Raji (cell line): ENCODE results near the gene DGKI.

Source experiments
- POLR2A ChIP-seq: IDR thresholded peaks from 2 replicates; pipeline ENCODE4 v1.6.1; 2011; ENCODE audit warnings: low read depth, low read length, control low read depth; ENCODE audit not compliant: insufficient read depth

DGKI gene

DNA sequence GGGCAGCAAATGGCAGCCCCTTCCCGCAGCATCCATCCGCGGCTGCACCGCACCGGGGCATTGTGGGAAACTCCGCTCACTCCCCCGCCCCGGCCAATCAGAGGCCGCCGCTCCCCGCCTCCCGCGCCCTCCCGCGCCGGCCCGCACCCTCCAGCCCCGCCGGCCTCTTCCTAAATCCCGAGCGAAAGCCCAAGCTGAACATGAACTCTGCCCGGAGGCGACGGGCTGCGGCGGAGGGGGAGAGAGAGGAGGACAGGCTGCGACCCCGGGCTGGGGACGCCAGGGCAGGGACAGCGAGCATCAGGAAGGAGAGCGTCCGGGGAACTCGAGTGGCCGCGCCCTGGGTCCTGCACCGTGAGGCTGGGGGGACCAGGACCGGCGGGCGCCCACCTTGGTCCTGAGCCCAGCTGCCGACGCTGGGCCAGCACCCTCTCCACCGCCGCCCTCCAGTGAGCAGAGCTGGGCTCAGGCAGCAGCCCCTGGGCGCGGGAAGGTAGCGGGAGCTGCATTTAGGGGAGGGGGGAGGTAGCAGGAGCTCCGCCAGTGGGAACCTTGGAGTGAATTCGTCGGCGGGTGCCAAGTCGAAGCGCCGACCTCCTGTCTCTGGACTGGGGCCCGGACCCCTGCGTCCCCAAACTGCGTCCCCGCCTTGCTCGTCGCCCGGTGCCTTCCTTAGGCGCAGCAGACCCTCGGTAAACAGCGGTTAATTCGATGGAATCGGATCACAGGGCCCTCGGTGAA is at the start of gene DGKI:
Gene DGKI, minus strand, starts transcription at position 148 of the 741 bp plus-strand sequence.
- TF ChIP-seq POLR2A = no peak

DNA sequence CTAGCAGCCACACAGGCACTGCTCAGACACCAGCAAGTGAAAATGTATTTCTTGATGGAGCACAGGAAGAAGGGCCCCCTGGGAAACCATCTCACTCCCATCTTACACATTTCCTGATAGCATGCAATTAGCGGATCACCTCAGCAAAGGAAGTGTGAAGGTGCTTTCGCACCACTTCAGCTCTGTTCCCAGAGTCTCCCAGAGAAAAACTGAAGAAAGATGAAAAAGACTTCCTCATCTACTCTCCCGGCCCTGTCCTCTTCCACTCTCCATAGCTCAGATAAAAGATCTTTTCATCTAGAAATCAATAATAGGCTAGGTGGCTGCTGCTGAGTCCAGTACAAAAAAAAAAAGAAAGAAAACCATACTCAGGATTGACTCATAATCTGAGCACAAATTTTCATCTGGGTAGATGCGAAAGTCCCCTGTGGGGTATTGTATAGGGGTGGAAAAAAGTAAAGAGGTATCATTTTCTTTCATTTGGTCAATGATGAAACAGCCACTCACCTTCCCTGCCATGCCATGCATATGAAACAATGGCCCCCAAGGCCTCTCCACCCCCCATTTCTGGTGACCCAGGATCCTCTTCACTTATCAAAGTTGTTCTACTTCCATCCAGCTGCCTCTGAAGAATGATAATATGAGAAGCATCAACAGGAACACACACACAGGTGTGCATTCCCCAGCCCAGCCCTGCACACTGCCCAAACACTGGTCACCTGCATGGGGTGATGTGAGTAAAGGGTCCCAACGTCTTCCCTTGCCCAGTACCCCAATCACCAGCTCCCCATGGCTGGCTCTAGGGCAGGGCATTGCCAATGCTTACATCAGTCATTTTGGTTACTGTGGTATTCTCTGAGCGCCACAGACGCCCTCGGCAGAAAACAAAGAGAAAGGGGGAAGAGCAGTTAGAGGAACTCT is 48.8 kb upstream of the DGKI start:
- no peak for TF ChIP-seq POLR2A

DNA sequence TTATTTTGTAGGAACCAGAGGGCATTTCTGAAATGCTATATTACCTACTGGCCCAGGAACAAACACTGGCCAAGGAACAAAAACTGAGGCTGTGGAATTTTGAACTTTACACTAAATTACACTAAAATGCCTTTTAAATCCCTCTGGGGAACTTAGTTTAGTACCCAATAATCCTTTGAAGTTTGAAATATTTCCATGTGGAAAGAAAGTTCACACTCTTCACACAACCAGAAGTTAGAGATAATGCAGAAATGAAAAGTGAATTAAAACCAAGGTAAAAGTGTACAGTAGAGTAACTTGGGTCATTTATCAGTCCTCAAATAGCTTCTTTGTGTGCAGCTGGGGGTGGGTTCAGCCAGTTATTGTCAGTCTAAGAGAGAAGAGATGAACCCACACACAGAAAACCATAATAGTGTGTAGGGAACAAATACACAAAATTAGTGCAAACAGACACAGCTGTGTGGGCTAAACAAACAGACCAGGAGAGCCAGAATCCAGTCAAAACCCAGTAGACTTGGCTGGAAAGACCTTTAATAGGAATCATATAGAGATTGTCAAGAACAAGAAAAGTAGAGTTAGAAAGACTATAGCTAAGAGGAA is 46.5 kb upstream of the DGKI start:
- TF ChIP-seq POLR2A = no peak

DNA sequence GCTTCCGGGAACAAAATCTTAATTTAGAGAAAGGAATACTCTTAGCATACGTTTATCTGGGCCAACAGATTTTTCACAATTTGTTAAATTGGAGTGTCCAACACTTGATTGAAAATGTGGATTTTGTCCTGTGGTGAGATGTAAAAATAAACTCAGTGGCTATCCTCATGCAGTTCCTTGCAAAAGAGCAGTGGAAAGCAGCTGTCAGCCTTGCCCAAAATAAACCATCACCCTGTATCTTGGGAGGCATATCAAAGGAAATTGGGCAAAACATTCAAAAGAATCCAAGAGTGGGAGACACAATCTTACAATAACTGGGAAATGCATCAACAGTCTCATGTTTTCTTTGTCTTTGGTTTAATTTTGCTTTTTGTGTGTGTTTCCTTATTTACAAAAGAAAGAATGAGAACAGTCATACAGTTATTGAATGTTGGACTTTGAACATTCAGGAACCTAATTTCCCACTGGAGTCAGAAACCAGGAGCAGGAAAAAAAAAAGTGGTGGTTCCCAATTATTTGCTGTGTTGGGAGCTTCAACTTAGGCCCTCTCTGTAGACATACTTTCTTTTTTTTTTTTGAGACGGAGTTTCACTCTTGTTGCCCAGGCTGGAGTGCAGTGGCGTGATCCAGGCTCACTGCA is 44.4 kb upstream of the DGKI start:
- no peak for TF ChIP-seq POLR2A

DNA sequence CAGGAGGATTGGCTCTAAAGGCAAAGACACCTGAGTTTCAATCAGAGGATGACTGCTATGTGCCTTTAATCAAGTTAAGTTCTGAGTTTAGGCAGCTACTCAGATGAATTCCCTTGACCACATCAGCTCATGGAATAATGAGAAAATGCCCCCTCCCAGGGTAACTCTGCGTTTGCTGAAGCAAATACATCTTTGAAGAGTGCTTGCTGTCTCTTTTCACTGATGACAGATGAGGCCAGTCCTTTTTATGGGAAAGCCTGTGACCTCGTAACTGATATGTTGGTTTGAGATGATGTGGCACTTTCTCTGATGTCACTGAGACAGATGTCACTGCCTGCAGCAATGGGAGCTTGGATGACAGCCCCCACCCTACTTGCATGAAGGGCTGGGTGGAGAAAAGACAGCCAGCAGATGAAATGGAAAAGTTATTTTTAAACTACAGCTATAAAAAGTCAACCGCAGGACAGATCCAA is 43.7 kb upstream of the DGKI start:
- no peak for TF ChIP-seq POLR2A

DNA sequence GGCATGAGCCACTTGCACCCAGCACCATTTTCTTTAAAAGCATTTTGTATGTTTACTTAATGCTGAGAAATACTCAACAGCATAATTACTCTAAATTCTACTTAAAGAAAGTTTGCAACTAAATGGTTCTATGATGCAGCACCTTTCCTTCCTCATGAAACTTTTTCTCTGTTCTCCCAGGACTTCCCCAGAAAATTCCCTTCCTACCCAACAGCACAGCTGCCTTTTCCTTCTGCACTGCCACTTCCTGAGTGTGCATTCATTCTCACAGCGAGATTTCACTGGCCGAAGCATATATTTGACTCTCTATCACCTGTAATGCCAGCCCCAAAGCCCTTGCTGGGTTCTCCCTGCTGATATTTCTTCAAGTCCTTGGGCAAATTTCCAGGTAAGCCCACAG is 41.5 kb upstream of the DGKI start:
- no peak for TF ChIP-seq POLR2A

DNA sequence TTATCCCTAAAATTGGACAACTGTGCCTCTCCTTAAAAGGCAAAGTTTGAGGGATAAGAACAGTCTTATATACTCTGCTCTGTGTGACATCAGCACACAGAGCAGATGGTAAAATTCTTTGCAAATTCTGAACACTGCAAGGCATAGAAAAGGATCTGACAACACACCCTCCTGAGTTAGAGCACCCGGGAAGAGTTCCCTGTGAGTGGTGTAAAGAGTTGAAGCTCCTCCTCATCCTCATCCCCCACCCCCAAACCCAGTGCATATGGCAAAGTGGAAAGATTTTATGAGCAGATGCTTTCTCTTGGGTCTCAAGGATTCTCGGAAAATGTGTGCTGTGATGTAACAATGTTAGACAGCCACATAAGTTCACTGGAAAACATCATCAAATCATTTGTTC is 40.0 kb upstream of the DGKI start:
- TF ChIP-seq POLR2A = no peak

DNA sequence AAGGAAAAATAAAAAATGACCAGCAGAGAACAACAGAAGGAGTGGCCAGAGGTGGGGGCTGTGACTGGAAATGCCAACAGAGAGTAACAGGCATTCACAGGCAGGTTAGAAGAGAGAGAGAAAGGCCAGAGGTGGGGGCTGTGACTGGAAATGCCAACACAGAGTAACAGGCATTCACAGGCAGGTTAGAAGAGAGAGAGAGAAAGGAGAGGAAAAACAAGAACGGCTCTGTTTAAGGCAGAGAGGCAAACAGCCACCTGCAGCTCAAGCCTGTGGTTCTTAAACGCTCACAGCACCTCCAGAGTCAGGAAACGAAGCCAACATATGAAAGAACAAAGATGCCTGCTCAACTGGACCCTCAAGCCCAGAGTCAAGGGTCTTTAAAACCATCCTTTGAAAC is 39.5 kb upstream of the DGKI start:
- TF ChIP-seq POLR2A = no peak

DNA sequence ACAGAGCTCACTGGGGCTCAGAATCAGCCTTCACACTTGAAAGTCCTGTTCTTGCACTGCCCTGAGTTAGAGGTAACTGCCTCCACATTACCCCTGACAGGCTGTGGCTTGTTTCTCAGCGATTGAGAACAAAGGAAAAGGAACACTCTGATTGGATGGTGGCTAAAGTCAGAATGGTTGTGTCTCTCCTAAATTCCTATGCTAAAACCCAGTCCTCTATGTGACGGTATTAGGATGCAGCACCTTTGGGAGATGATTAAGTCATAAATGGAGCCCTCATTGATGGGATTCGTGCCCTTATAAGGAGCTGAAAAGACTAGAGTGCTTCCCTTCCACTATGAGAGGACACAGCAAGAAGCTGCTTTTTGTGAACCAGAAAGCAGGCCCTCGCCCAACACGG is 38.9 kb upstream of the DGKI start:
- no peak for TF ChIP-seq POLR2A

DNA sequence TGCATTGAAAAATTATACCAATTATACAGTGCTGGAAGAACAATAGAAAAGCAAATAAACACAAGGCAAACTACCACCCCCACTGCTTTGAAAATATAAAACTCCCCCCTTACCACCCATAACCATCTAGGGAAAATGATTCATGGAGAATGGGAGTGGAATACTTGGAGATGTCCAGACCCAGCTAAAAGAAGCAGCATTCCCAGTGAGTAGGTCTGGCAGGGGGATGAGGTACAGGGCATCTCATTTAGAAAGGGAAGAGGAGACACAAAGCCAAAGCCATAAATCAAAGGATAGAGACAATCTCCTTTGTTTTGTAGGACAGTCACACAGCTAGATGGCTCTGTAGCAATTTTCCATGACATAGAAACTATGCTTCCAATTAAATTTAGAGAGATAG is 36.0 kb upstream of the DGKI start:
- TF ChIP-seq POLR2A = no peak

DNA sequence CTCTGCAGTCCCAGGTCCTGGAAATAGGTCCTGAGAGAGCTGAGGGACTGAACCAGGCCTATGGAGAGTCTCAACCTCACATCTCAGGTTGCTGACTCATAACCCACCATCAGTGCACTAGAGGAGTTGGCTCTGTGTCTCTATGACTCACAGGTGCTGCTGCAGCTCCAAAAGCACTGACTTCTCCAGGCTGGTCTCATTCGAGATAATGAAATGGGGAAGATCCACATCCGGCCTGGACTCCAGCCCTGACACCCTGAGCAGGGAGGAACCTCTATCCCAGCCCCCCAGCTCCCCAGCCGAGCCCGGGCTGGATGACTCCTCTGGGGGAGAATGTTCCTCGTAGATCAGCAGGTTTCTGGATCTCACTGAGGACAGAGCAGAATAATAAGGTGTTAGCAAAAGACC is 35.5 kb upstream of the DGKI start:
- TF ChIP-seq POLR2A = no peak

DNA sequence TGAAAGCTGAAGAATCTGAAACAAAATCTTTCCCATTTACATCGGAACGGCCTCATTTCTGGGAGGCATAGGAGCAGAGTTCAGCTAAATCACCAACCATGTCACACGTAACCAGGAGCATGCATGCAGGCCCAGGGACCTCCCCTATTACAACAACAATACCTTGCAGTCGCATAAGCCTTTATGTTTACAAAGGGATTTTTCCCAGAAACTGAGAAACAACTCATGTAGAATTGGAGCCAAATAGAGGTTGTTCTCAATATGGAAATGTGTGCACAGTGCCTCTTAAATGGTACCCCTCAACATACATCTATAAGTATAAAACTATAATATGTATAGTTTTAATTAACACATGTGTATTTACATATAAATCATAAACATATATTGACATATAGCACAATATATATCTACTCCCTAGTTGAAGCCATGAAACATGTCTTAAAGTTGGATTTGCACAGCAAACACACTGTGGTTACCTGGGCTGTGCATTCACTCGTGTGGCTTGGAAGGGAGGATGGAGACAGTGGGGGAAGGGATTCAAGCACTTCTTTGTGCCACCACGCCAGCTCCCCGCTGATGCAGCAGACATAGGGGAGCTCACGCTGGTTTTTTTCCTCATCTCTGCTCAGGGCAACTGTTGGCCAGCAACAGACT is 35.0 kb upstream of the DGKI start:
- TF ChIP-seq POLR2A = no peak

DNA sequence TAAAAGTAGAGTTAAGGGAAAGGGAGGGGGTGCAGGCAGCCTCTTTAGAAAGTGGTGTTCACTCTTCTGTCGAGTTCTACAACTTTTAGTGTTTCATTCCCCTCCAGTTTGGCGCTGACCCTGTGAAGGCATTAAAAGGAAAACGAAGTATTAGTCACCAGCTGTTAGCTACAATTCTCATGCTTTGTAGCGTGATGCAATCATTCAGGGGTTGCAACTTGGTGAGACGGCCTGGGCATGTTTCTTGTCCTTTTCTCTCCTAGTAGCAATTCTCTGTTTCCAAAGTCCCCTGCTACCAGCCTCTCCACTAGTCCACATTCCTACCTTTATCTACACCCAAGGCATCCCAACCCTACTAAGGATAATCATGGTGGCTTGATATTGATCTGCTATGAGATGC is 33.7 kb upstream of the DGKI start:
- no peak for TF ChIP-seq POLR2A

DNA sequence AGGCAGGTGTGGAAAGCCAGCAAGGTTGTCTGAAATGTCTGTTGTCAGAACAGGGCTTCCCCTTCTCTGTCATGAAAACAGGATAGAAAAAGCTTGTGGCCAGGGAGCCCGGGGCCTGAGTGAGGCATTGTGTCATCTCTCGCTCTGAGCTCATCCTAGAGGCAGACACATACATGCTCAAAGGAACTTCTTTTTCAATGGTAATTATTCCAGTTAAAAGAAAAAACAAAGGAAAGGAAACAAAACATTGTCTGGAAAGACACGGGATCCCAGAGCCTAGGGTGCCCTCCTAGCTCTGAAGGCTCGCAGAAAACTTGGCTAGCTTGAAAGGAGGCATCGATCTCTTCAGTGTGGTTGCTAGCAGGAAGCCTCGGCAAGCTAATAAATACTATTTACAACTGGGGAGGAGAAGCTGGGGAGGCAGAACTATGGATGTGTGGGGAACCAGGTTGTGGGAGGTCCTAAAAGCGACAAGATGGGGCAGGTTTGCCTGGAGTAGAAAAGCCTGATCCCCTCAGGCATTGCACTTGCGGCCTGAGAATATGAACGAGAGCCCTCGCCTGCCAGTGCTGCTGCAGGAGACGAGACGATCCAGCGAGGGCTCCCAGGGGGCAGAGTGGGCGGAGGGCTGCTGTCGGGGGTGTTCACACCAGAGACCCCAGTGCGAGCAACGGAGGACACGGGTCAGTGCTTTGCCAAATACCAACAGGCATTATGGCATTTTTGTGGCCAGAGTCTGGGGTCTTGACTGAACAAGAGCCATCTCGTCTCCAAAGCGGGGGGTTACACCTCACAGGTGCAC is 32.8 kb upstream of the DGKI start:
- TF ChIP-seq POLR2A = no peak
